VCaP (cell line): ENCODE measurements around the gene ZDHHC8.

Experiments
- H3K27ac ChIP-seq: fragments of 450-650 bp; 2 replicates; pipeline ENCODE4 v1.5.1; 2017
- TF ChIP-seq, protein P1 (sequence below): fragments of 450-650 bp; conservative IDR thresholded peaks from 2 replicates; pipeline ENCODE4 v1.5.1; 2017; ENCODE audit warnings: mild to moderate bottlenecking, moderate library complexity

Gene ZDHHC8

DNA sequence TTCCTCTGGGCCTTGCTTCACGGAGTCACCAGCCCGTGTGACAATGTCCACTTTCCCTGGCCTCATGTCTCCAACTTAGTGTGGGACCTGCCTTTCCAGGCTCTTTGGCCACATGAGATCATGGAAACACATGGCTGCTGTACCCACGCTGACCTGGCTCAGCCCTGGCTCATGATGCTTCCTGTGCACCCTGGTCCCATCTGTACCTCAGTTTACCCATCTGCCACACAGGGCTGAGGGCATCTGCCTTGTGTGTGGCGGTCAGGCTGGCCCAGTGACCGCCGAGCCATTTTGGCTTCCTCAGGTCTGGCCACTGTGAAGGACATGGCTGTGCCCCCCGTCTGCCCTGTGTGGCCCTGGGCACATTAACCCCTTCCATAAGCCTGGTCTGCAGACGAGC, 51.5 kb downstream of the ZDHHC8 start:
- no peak overlapping the region for H3K27ac ChIP-seq
- TF ChIP-seq, protein P1, sequence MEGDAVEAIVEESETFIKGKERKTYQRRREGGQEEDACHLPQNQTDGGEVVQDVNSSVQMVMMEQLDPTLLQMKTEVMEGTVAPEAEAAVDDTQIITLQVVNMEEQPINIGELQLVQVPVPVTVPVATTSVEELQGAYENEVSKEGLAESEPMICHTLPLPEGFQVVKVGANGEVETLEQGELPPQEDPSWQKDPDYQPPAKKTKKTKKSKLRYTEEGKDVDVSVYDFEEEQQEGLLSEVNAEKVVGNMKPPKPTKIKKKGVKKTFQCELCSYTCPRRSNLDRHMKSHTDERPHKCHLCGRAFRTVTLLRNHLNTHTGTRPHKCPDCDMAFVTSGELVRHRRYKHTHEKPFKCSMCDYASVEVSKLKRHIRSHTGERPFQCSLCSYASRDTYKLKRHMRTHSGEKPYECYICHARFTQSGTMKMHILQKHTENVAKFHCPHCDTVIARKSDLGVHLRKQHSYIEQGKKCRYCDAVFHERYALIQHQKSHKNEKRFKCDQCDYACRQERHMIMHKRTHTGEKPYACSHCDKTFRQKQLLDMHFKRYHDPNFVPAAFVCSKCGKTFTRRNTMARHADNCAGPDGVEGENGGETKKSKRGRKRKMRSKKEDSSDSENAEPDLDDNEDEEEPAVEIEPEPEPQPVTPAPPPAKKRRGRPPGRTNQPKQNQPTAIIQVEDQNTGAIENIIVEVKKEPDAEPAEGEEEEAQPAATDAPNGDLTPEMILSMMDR = no peak

DNA sequence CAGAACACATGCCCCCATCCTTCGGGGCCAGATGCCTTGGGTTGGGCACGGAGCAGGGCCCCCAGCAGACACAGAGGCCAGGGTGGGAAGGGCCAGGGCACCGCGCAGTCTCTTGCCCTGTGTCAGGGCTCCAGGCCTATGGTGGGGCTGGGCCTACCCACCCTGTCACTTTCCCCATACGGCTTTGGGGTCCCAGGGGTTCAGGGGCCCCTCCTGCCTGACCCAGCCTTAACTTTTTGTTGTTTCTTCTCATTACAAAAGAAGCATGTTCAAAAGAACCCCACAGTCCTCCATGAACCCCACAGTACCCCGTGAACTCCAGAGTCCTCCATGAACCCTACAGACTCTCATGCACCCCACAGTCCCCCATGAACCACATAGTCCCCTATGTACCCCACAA, 52.2 kb downstream of the ZDHHC8 start:
- TF ChIP-seq, protein P1 = no peak
- no peak overlapping the region for H3K27ac ChIP-seq

- TF ChIP-seq, protein P1 = no peak
- H3K27ac ChIP-seq = no peak overlapping the region
These were observed 53.0 kb downstream of the ZDHHC8 start for GRCh38 chr22:20184501-20185165.

- TF ChIP-seq, protein P1 = no peak
- H3K27ac ChIP-seq = no peak overlapping the region
These were observed 54.1 kb downstream of the ZDHHC8 start for GRCh38 chr22:20185750-20186149.

DNA sequence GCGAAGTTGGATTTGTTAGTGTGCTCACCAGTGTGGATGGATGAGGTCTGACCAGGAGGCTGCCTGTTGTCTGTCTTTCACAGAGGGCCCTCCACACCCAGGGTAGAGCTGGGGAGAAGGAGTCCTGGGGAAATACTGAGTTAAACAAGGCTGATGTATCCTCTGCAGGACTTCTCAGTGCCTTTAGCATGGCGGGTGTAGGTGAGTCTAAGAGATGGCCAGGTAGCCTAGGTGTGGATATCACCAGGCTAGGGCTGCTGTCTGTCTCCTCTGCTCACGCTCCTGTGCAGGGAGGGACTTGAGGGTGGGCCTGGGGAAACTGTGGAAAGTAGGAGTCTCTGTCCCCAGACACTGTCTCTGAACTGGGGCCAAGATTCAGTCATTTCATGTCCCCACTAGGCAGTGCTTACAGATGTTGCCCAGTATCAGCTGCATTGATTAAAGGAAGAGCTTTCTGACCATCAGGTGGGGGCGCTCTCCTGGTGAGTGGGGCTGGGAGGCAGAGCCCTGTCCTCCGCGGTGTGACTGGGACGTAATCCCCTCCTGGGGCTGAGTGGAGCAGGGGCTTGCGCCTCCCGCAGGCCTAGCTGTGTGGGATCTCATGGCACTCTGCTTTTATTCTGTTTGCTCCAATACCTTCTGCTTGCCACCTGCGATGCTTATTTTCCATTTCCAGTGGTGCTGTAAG, 54.7 kb downstream of the ZDHHC8 start:
- TF ChIP-seq, protein P1 = no peak

DNA sequence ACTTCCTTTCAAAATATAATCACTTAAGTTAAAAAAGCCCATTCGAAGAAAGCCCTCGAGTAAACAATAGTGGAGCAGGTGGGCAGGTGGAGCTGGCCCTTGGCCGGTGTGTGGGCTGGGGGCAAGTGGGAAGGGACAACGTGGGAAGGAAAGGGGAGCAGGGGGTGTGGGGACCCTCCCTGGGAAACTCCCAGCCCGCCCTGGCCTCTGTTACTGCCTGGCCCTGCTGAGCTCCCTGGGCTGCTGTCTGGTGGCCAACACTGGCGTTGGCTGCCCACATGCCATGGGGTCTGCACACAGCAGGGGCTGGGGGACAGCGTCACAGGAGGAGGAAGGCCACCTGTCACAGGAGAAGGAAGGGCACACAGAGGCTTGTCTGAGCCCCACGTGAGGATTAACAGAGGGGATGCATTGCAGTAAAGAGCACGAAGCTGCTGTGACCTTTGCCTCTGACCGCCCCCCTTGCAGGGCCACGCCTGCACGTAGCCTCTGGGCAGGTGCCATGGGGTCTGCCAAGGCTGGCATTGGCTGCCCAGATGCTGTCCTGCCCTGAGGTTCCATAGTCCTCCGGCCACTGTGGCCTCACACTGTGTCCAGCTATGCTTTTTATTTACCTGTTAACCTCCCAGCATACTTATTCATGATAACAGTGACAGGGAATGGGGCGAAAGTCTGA, 55.4 kb downstream of the ZDHHC8 start:
- no peak overlapping the region for H3K27ac ChIP-seq
- TF ChIP-seq, protein P1 = no peak

More for the DNA sequence above, 54.7 kb downstream of the ZDHHC8 start:
- no peak overlapping the region for H3K27ac ChIP-seq

GRCh38 chr22:20187777-20188566, 56.4 kb downstream of the ZDHHC8 start:
- H3K27ac ChIP-seq = no peak overlapping the region
- TF ChIP-seq, protein P1 = no peak
